Measurements from ENCODE around the gene HSFX1.

DNA sequence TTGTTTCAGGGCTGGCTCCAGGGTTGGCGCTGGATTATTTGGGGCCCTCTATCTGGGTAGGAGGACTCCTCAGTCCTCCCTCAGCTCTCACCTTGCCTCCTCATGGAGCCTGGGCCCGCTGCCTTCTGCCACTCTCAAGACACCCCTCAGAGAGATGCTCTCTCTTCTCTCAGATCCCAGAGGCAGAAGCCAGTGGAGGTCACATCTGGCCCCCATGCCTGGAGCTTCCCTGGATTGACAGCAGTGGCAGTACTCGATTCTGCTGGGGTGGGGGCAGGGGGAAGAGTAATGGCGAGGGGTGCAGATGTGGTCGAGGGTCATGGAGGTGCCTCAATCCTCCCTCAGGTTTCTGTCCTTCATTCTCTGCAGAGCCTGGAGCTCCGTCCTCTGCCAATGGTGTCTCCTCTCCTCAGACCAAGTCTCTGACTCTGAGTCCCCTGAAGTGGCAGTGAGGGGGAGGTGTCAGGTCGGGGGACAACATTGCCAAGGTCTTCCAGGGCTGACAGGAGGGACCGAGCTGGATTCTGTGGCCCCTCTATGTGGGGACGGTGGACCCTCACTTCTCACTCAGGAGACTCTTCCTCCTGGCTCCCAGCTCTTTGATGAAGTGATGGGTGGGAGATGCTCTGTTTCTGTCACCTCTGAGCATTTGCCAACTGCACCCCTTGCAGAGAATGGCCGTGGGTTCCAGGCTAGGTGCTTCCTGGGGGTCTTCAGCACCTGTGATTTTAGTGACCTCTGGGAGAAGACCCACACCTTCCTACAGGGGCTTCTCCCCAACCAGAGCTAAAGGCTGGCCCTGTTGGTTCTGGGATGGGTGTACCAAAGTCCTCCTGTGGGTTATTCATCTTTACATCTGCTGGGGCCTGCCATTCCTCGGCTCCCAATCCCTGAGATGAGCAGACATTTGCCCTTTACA lies 10.9 kb upstream of the HSFX1 start:
- TF ChIP-seq, protein P1, sequence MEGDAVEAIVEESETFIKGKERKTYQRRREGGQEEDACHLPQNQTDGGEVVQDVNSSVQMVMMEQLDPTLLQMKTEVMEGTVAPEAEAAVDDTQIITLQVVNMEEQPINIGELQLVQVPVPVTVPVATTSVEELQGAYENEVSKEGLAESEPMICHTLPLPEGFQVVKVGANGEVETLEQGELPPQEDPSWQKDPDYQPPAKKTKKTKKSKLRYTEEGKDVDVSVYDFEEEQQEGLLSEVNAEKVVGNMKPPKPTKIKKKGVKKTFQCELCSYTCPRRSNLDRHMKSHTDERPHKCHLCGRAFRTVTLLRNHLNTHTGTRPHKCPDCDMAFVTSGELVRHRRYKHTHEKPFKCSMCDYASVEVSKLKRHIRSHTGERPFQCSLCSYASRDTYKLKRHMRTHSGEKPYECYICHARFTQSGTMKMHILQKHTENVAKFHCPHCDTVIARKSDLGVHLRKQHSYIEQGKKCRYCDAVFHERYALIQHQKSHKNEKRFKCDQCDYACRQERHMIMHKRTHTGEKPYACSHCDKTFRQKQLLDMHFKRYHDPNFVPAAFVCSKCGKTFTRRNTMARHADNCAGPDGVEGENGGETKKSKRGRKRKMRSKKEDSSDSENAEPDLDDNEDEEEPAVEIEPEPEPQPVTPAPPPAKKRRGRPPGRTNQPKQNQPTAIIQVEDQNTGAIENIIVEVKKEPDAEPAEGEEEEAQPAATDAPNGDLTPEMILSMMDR (IDR thresholded peaks at IDR 0.05; ENCODE audit: low read length), result no peak
- TF ChIP-seq EZH2 (IDR thresholded peaks at IDR 0.05; ENCODE audit: borderline replicate concordance, low read length), result no peak

Measured in OCI-LY1 (cell line).